GM12874 (cell line): ENCODE data around the gene RERE.

Source experiments
- TF ChIP-seq, protein P1 (sequence below): IDR thresholded peaks from 2 replicates; pipeline ENCODE4 v1.5.1; 2011; ENCODE audit warnings: low read depth, mild to moderate bottlenecking, control low read depth, low read length, moderate library complexity; ENCODE audit not compliant: insufficient read depth

The RERE gene

DNA sequence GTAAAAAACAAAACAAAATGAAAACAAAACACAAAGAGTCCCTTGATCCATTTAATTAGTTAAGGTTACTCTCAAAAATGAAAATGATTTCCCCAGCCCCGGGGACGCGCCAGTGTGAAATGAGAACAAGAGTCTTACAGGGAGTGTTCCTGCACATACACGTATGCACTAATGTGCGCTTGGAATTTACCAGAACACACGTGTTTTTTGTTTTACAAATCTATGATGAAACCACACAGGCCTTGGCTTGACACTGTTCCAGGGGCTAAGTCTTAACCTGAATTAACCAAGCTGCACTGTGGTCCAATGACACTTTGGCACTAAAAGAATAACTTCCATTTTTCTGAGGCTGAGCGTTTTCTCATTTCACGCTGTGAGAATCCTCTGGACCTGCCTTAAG lies 435.8 kb downstream of the RERE start:
- TF ChIP-seq, protein P1, sequence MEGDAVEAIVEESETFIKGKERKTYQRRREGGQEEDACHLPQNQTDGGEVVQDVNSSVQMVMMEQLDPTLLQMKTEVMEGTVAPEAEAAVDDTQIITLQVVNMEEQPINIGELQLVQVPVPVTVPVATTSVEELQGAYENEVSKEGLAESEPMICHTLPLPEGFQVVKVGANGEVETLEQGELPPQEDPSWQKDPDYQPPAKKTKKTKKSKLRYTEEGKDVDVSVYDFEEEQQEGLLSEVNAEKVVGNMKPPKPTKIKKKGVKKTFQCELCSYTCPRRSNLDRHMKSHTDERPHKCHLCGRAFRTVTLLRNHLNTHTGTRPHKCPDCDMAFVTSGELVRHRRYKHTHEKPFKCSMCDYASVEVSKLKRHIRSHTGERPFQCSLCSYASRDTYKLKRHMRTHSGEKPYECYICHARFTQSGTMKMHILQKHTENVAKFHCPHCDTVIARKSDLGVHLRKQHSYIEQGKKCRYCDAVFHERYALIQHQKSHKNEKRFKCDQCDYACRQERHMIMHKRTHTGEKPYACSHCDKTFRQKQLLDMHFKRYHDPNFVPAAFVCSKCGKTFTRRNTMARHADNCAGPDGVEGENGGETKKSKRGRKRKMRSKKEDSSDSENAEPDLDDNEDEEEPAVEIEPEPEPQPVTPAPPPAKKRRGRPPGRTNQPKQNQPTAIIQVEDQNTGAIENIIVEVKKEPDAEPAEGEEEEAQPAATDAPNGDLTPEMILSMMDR = no peak

DNA sequence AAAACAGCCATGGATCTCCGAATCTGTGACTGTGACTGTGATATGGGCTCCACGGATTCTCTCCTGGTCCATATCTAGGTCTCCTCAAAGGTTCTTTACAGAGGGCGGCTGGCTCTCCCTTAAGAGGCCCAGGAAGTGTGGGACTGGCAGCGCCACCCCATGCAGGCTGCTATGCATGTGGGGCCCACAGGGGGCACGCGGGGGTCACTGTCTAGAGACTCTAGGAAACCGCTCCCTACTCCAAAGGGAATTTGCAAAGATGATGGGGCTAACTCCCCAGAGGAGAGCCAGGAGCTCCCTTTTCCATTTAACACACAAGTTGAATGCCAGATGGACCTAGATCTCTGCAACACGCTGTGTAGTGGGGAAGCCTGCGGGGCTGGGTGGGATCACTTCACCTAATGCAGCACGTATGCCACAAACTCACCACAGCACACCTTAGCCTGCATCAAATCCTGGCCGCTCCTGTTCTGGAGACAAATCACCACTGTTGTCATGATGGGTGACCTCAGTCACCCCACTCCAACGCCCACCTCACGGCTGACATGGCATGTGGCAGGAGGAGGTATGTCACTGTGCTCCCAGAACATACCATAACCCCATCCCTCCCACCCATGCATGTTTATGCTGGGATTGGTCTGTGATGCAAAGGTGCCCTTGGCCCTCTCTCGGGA lies 437.8 kb downstream of the RERE start:
- TF ChIP-seq, protein P1 = no peak

DNA sequence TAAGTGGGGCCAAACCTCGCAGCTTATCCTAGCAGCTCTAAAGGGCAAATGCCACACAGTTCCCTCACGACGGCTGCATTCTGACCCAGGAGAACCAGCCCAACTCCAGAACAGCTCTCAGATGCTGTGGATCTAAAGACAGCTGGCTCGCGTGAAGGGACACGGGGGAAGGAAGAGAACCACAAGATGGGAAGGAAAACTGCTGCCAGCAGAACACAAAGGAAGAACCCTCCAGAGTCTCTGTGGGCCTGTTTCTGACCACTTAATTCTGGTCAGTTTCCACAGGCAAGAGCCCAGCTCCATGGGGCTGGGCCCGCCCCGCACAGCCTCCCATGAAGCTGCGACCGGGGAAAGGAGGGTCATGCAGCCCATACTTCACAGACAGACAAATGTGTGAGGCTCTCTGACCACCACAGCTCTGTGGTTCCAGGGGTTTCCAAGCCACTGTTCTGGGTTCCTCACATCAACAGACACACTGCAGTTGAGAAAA lies 438.4 kb downstream of the RERE start:
- TF ChIP-seq, protein P1 = no peak

DNA sequence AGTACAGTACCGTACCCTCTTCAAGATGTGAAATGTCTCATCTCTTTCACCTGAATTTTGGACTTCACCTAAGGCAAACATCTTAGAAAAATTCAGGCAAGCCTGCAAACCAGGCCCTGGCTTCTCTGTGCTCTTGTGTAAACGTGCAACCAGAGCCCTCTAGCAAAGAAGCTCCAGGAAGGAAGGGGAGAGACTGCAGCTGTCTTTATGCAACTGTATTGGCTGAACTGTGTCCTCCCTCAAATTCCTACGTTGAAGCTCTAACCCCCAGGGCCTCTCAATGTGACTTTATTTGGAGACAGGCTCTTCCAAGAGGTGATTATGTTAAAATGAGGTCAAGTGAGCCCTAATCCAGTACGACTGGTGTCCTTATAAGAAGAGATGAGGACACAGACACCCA lies 439.3 kb downstream of the RERE start:
- TF ChIP-seq, protein P1 = no peak

DNA sequence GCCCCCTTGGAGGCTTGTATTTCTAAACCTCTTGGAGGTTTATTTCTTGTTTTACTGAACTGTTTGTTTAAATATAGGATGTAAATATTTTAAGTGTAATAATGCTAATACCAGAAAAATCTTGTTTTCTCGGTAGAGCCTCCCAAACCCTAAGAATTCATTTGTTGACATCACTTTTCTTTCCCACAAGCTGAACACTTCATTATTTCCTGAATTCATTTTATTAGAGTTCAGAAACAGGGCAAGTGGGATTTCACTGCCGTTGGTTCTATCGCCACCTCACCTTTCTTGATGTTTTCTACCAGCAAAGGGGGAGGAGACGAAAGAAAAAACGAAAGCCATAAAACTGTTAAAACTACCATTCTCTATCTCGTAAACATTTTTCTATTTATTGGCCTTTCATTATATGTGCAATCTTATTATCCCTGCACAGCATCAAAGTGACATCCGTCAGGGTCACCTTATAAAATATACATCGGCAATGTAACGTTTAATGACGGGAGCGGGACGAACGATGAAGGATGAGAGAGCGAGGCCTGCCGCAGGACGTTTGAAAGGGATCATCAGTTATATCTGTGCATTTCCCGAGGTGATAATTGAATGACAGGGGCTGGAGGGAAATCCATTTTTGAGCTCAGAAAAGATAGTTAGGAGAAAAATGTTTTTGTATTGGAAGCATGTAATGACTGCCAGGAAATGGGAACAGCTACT lies 440.0 kb downstream of the RERE start:
- TF ChIP-seq, protein P1 = no peak

DNA sequence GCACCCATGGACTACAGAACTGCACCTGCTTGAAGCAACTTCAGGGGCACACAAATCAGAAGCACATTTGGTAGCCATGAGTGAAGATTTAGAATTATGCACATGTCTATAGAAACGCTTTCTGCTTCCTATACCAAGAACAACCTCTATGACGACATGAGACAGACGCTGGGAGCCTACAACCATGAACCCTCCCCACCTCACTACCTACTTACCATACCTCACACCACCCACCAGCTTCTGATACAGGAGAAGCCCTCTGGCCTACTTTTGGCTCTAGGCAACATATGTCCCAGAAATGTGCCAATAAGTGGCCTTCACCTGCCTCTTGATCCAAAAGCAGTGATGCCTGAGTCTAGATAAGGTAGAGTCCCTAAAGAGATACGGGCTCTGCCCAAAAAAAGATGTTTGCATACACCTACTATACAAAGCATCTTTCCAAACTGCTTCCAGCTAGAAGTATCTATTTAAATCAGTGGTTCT lies 441.0 kb downstream of the RERE start:
- TF ChIP-seq, protein P1 = no peak

DNA sequence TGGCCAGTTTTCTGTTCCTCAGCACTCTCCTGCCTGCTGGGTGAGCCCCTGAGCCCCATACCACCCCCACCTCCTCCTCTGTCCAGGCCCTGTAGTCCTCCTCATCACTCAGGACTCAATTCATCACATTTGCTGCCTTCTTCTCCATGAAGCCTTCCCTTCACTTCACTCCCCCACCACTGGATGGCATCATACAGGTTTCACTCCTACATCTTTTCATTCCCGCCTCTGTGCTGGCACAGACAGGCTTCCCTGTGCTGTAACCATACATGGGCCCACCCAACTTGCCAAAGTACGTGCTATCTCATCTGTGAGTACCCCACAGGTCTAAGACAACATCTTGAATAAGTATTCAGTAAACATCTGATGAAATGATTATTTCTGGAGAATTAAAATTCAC lies 442.6 kb downstream of the RERE start:
- TF ChIP-seq, protein P1 = peak; percentile 40; the same call in 1 of the 2 replicates
